Measurements from ENCODE around the gene EVX1. TPM values are rescaled to one million over a fixed set of nuclear protein-coding genes. Genes with fewer than 3 reads are reported as not detected.

EVX1 gene
- not detected in 2 replicates for total RNA-seq

DNA sequence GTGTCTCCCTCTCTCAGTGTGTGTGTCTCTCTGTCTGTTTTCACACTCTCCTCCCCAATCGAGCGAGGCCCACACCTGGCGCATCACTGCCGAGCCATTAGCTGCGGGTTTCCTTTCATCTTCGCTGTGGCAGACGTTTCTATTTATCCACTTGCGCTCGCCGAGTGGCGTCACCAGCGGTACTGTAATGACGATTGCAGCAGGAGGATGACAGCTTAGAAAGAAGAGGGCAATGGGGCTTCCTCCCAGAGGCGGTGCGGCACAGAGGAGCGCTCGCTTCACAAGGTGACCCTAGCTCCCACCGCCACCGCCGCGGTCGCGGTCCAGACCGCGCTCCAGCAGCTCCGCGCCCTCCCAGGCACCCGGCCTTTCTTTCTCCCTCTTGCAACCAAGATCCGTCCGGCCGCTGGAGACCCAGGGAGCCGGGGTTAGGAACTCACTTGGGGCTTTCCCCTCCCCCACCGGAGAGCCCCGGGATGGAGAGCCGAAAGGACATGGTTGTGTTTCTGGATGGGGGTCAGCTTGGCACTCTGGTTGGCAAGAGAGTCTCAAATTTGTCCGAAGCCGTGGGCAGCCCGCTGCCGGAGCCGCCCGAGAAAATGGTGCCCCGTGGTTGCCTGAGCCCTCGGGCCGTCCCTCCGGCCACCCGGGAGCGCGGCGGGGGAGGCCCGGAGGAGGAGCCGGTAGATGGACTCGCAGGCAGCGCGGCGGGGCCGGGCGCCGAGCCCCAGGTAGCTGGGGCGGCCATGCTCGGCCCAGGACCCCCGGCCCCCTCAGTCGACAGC is at the start of gene EVX1:
EVX1 (plus strand) TSS at position 248 of the 785 bp plus-strand sequence; CDS start at position 477, 229 bp downstream.

DNA sequence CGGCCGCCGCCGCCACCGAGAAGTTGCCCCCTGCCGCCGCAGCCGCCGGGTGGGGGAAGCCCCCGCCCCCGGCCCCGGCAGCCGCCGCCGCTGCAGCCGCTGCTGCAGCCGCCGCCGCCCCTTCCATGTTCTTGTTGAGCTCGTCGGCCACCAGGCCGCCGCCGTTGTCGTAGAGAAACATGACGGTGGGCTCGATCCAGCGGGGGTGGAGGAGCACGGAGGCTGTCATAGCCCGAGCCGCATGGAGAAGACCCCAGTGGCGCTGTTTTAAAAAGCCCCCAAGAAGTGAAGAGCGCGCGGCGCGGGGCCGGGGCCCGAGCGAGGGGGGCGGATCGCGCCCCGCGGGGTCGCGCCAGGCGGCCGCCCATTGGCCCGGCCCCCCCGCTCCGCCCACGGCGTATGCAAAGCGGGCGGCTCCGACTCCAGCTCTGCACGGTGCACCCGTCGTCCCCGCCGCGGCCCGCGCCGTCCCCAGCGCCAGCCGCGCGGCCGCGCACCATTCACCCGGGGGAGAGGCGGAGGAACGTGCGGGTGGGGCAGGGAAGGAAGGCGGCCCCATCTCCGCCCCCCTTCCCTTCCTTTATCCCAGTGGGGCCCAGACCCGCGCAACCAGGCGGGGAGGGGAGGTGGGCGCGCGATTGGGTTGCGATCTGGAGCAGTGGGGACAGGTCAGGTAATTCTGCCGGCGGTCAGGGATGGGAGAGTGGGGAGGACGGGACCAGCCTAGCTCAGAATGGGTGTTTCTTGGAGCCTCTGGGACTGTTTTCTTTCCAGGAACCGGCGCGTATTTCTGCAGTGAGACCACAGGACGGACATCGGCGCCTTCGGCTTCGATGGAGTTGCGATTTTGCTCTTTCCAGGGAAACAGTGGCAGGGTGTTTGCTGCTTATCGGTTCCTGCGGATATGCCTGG is 42.5 kb upstream of the EVX1 start, which contains the start of gene HOXA13:
HOXA13 (minus strand) TSS at position 243 of the 912 bp plus-strand sequence; CDS start at position 229, 14 bp downstream.

Other genes with a start within 250 kb of the EVX1 start
- 9.6 and 12.1 TPM in 2 replicates for gene HOXA1, start 146.8 kb upstream of the EVX1 start, total RNA-seq
- gene HOXA2, start 140.1 kb upstream of the EVX1 start, total RNA-seq: 0.61 and 1.8 TPM in 2 replicates
- gene HOXA4, start 112.0 kb upstream of the EVX1 start, total RNA-seq: 1.6 TPM in 2 replicates
- 0.68 and 0.70 TPM in 2 replicates for gene HOXA5, start 99.1 kb upstream of the EVX1 start, total RNA-seq
- 1.4 TPM in 1 of 2 replicates, not detected in the other for gene HOXA6, start 95.0 kb upstream of the EVX1 start, total RNA-seq
- 2.1 and 4.0 TPM in 2 replicates for gene HOXA3, start 90.2 kb upstream of the EVX1 start, total RNA-seq
- gene HOXA7, start 86.1 kb upstream of the EVX1 start, total RNA-seq: 2.4 and 3.6 TPM in 2 replicates
- gene HOXA9, start 77.3 kb upstream of the EVX1 start, total RNA-seq: 6.8 and 7.0 TPM in 2 replicates
- gene HOXA10, start 68.5 kb upstream of the EVX1 start, total RNA-seq: 1.1 and 4.5 TPM in 2 replicates
- gene HOXA11, start 57.6 kb upstream of the EVX1 start, total RNA-seq: 0.34 and 1.3 TPM in 2 replicates
- gene HOXA13, start 42.7 kb upstream of the EVX1 start, total RNA-seq: not detected in 2 replicates